ENCODE data around the gene JAK2.

DNA sequence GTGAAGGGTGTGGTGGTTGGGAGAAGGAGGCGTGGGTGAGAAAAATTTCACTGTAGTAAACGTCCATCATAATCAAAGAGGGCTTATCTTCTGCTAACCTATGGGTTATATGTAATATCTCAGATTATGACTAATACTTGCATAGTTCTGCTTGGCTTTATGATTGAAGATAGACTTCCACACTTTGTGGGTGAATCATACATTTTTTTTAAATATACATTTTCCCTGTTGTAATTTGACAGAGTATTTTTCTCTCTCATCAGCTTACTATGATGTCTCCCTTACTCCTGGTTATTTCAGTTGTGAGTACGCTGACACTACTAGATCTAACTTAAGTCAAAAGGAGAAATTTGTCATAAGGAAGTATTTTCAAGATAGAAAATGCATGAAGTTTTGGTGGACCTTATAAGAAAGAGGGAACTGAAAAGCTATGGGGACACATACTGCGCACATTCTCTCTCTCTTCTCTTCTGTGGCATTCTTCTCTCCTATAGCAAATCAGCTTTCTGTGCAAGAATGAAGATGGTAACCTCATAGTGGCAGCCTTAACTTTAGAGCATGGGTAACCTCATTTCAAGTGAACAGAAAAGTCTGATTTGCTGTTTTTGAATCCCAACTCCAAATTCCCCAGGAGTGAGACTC is 4.9 kb upstream of the JAK2 start:
- TF ChIP-seq, protein P1, sequence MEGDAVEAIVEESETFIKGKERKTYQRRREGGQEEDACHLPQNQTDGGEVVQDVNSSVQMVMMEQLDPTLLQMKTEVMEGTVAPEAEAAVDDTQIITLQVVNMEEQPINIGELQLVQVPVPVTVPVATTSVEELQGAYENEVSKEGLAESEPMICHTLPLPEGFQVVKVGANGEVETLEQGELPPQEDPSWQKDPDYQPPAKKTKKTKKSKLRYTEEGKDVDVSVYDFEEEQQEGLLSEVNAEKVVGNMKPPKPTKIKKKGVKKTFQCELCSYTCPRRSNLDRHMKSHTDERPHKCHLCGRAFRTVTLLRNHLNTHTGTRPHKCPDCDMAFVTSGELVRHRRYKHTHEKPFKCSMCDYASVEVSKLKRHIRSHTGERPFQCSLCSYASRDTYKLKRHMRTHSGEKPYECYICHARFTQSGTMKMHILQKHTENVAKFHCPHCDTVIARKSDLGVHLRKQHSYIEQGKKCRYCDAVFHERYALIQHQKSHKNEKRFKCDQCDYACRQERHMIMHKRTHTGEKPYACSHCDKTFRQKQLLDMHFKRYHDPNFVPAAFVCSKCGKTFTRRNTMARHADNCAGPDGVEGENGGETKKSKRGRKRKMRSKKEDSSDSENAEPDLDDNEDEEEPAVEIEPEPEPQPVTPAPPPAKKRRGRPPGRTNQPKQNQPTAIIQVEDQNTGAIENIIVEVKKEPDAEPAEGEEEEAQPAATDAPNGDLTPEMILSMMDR (IDR thresholded peaks at IDR 0.05), result no peak
- no peak for TF ChIP-seq POLR2A (IDR thresholded peaks at IDR 0.05)

Measured in esophagus squamous epithelium (tissue), 4 donors.